Kasumi-1 (cell line): Measurements from ENCODE around the gene FOSL2.

ENCODE experiments used
- DNase-seq, 2 experiments: peaks; one replicate each; lab custom pipeline; 2025; lab: John Stamatoyannopoulos, UW

FOSL2 gene

DNA sequence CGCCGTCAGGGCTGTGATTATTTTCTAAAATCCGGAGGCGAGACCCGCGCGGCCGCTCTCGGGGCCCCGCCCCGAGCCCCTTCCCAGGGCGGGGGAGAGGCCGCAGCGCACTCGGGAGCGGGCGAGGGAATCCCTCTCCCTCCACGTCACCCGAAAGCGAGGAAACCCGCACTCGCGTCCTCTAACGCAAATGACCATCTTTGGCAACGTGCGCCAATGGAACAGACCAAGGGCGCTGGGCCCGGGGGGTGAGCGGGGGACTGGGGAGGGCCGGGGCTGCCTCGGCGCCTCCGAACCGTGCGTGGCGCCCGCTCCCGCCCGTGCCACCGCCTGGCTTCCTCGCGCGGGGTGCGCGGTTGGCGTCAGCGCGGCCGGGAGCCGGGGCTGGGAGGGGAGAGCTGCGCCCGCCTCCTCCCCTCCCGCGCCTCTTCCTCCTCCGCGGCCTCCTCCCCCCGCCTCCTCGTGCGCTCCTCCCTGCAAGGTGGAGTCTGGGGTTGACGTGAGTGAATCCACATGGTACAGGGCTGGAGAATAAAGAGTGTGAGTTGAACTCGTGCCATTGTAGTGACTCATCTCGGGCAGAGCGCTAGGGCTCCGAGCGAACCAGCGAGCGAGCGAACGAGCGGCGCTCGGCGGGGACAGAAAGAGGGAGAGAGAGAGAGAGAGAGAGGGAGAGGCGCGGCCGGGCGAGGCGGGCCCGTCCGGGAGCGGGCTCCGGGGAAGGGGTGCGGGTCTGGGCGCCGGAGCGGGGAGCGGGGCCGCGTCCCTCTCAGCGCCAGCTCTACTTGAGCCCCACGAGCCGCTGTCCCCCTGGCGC lies at the start of gene FOSL2:
TSS of gene FOSL2 (plus strand) at position 562 of the 817 bp plus-strand sequence. CDS start 863 bp downstream, outside the sequence.
- DNase-seq, result peak; percentile 99

DNA sequence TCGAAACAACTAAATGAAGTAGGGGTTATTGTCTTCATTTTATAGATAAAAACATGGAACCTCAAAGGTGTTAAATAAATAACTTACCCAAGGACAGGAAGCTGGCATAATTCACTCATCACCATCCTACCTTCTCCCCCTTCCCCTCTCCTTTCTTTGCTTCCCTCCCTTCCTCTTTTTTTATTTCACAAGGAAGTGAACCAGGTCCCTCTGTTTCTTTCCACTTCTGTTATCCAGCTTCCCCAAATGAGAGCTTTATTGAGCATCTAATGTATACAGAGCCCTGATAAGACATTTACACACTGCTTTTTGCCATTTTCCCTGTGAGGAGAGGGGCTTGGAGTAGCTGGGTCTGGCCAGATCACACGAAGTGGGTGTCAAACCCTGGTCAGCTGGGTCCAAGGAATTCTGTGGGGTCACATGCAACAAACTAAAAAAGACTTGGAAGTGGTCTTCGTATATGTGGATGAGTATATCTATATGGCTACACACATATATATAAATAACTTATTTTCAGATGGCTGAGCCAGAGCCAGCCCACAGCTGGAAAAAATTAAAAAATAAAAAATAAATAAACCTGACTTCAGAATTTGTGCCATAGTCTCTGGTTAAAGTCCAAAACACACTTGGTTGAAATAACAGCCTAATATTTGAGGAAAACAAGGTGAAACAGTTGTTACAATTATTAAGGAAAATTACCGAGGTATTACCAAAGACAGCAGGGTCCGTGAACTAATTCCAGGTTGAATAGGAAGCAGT lies 49.3 kb upstream of the FOSL2 start:
- peak; percentile 42 to 47 for DNase-seq

GRCh38 chr2:28343971-28344715 lies 48.5 kb upstream of the FOSL2 start:
- DNase-seq, result no peak

DNA sequence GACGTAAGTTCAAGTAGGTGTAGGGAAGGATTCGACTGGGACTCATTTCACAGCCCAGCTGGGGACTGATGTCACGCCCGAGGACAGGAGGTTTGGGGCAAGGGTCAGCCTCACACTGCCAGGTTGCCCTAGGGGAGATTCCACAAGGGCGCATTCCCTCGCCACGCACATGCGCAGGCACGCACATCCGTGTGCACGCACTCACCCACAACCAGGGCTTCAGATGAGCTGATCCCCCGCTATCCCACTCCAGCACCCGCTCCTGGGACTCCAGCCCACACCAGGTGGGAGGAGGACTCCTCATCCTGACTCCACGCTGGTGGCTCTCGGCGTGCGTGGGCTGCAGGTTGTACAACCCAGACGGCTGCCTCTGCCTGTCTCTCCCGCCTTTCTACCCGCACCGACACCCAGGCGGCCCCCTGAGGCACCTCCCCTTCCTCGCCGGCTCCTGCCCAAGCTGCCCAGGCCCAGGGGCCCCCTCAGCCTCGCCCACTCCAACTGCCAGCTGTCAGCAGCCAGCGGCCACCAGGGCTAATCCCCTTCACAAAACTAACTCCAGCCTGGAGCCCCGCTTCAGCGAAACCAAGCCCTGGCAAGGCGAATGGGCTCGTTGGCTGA lies 47.8 kb upstream of the FOSL2 start:
- no peak for DNase-seq

GRCh38 chr2:28345619-28346018 lies 47.0 kb upstream of the FOSL2 start:
- no peak for DNase-seq

DNA sequence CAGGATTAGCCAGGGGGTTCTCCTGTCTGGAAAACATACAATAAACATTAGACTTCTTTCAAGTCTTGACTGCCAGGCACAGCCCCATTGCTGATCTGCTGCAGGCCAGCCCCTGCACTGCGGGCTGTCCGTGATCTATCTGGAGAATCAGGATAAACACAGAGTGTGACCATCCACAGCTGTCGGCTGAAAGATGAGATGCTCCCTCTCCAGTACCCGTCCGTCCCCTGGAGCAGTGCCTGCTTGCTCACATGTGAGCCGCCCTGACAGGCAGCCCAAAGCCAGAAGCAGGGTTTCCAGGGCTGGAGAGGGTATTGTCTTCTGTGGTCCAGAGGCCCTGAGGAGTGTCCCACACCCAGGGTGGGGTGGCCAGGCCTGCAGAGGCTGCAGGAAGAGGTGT lies 46.1 kb upstream of the FOSL2 start:
- no peak for DNase-seq

DNA sequence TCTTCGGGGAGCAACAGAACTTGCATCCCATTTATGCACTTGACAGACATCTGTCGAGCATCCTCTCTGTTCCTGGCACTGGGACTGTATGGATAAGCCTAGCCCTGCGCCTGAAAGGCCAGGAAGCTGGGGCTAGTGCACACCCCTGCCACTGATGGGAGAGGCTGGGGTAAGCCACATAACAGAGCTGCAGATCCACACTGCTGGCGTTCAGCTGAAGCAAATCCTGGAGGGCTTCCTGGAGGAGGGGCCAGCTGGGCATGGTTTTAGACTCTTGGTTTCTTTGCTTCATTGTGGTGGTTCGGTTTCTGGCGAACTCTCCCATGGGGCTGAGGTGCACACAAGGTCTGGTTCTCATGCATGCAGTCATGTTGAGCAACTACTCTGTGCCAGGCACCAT lies 45.5 kb upstream of the FOSL2 start:
- no peak for DNase-seq

GRCh38 chr2:28347596-28347995 lies 45.1 kb upstream of the FOSL2 start:
- no peak for DNase-seq

- no peak for DNase-seq
These were observed 44.5 kb upstream of the FOSL2 start for GRCh38 chr2:28348149-28348567.

DNA sequence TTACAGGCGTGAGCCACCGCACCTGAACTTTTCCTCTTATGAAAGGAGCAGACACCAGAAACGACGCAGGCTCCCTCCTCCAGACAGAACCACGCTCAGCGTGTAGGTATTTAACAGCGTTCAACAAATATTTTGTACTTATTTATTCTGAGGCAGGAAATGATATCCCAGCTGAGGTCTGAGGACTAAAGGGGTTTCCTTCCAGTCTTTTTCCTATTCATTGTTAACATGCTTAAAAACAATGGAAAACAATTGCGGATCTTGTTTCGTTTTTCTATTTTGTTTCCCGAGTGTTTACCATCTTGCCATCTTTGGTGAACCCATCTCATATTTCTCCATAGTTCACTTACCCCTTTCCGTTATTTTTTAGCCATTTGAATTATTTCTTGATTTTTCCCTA lies 43.7 kb upstream of the FOSL2 start:
- DNase-seq, result no peak

GRCh38 chr2:28349546-28350165 lies 43.0 kb upstream of the FOSL2 start:
- no peak for DNase-seq

GRCh38 chr2:28350196-28350595 lies 42.5 kb upstream of the FOSL2 start:
- no peak for DNase-seq

DNA sequence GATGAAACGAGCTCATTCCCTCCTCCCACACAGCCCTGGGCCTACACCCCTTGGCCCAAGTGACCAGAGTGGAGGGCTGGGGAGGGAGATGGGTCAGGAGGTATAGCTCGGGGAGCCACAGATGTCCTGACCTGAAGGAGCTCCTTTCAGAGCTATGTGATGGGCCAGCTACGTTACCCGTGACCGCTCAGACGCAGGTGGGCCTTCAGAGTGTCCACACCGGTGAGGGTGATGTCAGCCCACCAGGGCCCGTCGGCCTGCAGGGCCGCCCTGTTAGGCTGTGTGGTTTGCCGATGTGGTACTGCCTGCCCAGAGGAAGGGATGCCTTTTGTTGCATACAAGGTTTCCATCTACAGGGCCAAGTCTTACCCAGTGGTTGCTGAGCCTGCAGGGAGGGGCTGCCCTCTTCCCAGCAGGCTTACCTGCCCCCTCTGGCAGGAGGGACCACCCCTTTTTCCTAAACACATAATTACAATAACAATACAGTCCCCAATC lies 41.8 kb upstream of the FOSL2 start:
- DNase-seq, result no peak

GRCh38 chr2:28351621-28352020 lies 41.0 kb upstream of the FOSL2 start:
- DNase-seq, result no peak

- no peak for DNase-seq
These were observed 40.6 kb upstream of the FOSL2 start for GRCh38 chr2:28352104-28352503.

DNA sequence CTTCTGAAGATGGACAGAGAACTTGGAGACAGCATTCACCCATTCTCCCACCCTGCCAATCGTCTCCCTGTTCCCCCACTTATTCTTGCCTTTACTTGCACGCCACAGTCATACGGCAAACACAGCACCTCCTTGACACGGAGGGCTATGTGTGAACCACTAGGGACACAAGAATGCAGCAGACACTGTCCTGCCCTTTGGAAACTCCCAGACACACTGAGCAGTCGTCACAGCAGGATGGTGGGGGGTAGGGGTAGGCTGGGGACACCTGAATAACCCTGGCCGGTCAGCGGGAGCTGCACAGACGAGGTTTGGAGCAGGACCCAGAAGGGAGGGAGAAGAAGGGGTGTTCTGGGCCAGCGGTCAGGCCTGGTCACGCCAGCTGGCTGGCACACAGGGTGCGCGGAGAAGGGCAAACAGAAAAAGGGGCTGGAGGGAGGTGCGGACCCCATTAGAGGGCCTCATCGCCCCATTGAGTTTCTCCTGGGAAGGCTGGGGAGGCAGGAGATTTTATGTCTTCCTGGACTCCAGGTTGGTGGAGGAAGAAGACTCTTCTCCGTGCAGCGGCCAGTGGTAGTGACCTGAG lies 40.0 kb upstream of the FOSL2 start:
- DNase-seq, result no peak

GRCh38 chr2:28354920-28355520 lies 37.6 kb upstream of the FOSL2 start:
- DNase-seq, result no peak

DNA sequence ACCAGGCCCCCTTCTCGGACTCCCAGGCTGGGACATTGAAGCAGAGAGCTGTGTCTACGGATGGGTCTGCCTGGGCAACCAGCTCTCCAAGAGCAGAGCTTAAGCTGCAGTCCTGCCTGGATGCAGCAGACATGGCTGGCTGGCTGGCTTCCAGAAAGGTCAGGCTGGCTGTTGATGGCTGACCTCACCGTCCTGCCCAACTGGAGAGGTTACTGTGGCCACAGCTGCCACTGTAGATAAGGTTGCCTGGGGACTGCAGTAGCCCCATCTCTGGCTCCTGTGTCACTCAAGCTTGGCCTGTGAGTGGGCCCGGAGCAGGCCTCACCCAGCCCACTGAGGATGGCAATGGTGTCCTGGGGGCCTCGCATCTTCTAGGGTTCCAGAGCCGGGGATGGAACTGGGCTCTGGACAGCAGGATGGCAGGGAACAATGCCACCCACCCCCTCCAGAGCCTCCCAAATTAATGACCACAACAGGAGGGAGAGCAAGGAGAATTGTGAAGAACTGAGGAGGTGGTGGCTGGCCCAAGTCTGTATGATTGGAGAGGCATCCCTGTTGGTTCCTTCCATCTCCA lies 37.0 kb upstream of the FOSL2 start:
- no peak for DNase-seq

- peak in 1 of 2 experiments; percentile 36 for DNase-seq
These were observed 36.4 kb upstream of the FOSL2 start for GRCh38 chr2:28356095-28356911.
